Right lobe of liver (tissue), 4 donors: ENCODE measurements around the gene SAMD8.
"Not testable (repeated sequence)": the region's sequence is repeated elsewhere in the genome, so short reads cannot be mapped to it uniquely, and the experiment has no call there.

Source experiments
- POLR2A ChIP-seq: fragments of 450-650 bp; IDR thresholded peaks from one replicate; pipeline ENCODE4 v1.6.1; 2017; ENCODE audit warnings: antibody characterized with exemption, mild to moderate bottlenecking
- TF ChIP-seq, protein P1 (sequence below), 4 donors: fragments of 200-600 bp in 3 of 4; fragments of 450-650 bp in 1 of 4; IDR thresholded peaks; one replicate each; pipeline versions ENCODE4 v1.5.1 to v1.8.0; 2016 to 2022; ENCODE audit warnings: antibody characterized with exemption in 4 of 4, mild to moderate bottlenecking in 2 of 4
- donor health status: DM: no; HTN: no; CAD: no.
- donor health status: DM: no; HTN: no; CAD: no.
- donor health status: DM: no; HTN: yes; CAD: no.

DNA sequence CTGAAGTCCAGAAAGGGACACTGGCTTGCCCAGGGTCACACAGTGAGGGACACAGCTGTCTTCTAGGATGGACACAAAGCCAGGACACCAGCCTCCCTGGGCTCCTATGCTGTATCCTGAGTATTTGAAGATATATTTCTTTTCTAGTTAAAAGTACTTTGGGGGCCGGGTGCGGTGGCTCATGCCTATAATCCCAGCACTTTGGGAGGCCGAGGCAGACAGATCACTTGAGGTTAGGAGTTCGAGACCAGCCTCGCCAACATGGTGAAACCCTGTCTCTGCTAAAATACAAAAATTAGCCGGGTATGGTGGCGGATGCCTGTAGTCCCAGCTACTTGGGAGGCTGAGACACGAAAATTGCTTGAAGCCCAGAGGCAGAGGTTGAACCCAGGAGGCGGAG is 4.6 kb upstream of the SAMD8 start:
- TF ChIP-seq, protein P1, sequence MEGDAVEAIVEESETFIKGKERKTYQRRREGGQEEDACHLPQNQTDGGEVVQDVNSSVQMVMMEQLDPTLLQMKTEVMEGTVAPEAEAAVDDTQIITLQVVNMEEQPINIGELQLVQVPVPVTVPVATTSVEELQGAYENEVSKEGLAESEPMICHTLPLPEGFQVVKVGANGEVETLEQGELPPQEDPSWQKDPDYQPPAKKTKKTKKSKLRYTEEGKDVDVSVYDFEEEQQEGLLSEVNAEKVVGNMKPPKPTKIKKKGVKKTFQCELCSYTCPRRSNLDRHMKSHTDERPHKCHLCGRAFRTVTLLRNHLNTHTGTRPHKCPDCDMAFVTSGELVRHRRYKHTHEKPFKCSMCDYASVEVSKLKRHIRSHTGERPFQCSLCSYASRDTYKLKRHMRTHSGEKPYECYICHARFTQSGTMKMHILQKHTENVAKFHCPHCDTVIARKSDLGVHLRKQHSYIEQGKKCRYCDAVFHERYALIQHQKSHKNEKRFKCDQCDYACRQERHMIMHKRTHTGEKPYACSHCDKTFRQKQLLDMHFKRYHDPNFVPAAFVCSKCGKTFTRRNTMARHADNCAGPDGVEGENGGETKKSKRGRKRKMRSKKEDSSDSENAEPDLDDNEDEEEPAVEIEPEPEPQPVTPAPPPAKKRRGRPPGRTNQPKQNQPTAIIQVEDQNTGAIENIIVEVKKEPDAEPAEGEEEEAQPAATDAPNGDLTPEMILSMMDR (IDR thresholded peaks at IDR 0.05) = not testable (repeated sequence)
- not testable (repeated sequence) for TF ChIP-seq POLR2A
